Measurements from ENCODE around the gene MTCP1.

DNA sequence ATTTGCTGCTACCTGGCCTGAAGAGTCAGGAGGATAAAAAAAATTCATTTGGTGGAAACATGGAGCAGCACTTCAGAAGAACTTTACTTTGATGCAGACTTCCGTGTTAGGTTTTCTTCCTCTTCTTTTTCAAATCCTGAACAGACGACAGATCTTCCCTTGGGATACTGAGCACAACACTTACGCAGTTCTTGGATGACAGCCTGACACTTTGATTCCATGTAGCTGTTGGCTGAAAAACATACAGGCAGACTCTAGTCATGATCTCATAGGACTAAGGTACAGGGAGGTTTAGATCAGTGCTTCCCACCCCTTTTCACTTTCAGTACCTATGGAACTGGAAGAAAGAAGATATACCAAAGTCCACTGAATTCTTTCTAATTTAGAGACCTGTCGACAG lies 9.2 kb downstream of the MTCP1 start:
- TF ChIP-seq, protein P1, sequence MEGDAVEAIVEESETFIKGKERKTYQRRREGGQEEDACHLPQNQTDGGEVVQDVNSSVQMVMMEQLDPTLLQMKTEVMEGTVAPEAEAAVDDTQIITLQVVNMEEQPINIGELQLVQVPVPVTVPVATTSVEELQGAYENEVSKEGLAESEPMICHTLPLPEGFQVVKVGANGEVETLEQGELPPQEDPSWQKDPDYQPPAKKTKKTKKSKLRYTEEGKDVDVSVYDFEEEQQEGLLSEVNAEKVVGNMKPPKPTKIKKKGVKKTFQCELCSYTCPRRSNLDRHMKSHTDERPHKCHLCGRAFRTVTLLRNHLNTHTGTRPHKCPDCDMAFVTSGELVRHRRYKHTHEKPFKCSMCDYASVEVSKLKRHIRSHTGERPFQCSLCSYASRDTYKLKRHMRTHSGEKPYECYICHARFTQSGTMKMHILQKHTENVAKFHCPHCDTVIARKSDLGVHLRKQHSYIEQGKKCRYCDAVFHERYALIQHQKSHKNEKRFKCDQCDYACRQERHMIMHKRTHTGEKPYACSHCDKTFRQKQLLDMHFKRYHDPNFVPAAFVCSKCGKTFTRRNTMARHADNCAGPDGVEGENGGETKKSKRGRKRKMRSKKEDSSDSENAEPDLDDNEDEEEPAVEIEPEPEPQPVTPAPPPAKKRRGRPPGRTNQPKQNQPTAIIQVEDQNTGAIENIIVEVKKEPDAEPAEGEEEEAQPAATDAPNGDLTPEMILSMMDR (IDR thresholded peaks at IDR 0.05; ENCODE audit: insufficient read depth, low read length): no peak
- TF ChIP-seq, protein P2, sequence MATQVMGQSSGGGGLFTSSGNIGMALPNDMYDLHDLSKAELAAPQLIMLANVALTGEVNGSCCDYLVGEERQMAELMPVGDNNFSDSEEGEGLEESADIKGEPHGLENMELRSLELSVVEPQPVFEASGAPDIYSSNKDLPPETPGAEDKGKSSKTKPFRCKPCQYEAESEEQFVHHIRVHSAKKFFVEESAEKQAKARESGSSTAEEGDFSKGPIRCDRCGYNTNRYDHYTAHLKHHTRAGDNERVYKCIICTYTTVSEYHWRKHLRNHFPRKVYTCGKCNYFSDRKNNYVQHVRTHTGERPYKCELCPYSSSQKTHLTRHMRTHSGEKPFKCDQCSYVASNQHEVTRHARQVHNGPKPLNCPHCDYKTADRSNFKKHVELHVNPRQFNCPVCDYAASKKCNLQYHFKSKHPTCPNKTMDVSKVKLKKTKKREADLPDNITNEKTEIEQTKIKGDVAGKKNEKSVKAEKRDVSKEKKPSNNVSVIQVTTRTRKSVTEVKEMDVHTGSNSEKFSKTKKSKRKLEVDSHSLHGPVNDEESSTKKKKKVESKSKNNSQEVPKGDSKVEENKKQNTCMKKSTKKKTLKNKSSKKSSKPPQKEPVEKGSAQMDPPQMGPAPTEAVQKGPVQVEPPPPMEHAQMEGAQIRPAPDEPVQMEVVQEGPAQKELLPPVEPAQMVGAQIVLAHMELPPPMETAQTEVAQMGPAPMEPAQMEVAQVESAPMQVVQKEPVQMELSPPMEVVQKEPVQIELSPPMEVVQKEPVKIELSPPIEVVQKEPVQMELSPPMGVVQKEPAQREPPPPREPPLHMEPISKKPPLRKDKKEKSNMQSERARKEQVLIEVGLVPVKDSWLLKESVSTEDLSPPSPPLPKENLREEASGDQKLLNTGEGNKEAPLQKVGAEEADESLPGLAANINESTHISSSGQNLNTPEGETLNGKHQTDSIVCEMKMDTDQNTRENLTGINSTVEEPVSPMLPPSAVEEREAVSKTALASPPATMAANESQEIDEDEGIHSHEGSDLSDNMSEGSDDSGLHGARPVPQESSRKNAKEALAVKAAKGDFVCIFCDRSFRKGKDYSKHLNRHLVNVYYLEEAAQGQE (IDR thresholded peaks at IDR 0.05; ENCODE audit: insufficient replicate concordance, low read depth): no peak
- TF ChIP-seq POLR2AphosphoS5 (IDR thresholded peaks at IDR 0.05; ENCODE audit: low read depth): no peak

All from HL-60 (cell line).